HCT116 (cell line): ENCODE measurements around the gene DCDC2. TPM values are rescaled to one million over a fixed set of nuclear protein-coding genes. Genes with fewer than 3 reads are reported as not detected.

Experiments used
- ATAC-seq: fragments of 200-7000 bp; cut with Tn5 transposase; 2 replicates; pipeline ENCODE4 v1.9.1; 2020; ENCODE audit warnings: mild to moderate bottlenecking, moderate library complexity
- BruUV-seq: library from RNA; stranded (reverse); fragments of 400-500 nt; replicated peaks from 2 replicates; lab custom pipeline; 2021; lab: Mats Ljungman, UMichigan
- CTCF ChIA-PET: fragments of 300-600 bp; sonication (Branson Sonifier 250); formaldehyde crosslinking; loops from one replicate; lab custom pipeline; 2021; ENCODE audit warnings: antibody characterized with exemption; lab: Charles Lee
- POLR2A ChIA-PET: fragments of 300-600, 350-600 bp; sonication (Branson Sonifier 250); formaldehyde crosslinking; loops from one replicate; lab custom pipeline; 2021; ENCODE audit warnings: antibody characterized with exemption; lab: Charles Lee
- RAD21 ChIA-PET, 2 experiments: fragments of 300-600 bp; sonication (Branson Sonifier 250); formaldehyde crosslinking; loops; one replicate each; lab custom pipeline; 2023; ENCODE audit warnings: low total read pairs in 2 of 2; ENCODE audit not compliant: uncharacterized antibody in 2 of 2, unreplicated experiment in 2 of 2, low non-redundant PET in 1 of 2; lab: Charles Lee
- DNase-seq: peaks from one replicate; pipeline ENCODE4 v3.0.0-alpha.2; 2010; ENCODE audit warnings: low read depth, low spot score
- H2AFZ ChIP-seq: fragments of 200-600 bp; shearing (Covaris generic), sonication (generic); 2 replicates; pipeline ENCODE4 v1.6.1; 2017; ENCODE audit warnings: low read depth, mixed run types, mixed read lengths, antibody characterized with exemption, low read length; ENCODE audit not compliant: poor library complexity, severe bottlenecking
- H3K27ac ChIP-seq: 2 replicates; pipeline ENCODE4 v1.5.1; 2012; ENCODE audit warnings: low read depth, low read length
- H3K27me3 ChIP-seq: fragments of 200-600 bp; sonication (generic); 2 replicates; pipeline ENCODE4 v1.6.1; 2016; ENCODE audit warnings: mixed run types, low read length, mixed read lengths; ENCODE audit not compliant: insufficient read depth
- H3K36me3 ChIP-seq, 2 experiments: fragments of 200-500 bp in 1 of 2; fragments of 200-600 bp in 1 of 2; sonication (Bioruptor generic) in 1 of 2; sonication (generic) in 1 of 2; 2 replicates each; pipeline versions ENCODE4 v1.5.1 to v1.6.1; 2014 to 2016; ENCODE audit warnings: low read length in 2 of 2, inconsistent platforms in 1 of 2, mixed read lengths in 1 of 2, mixed run types in 1 of 2; ENCODE audit not compliant: insufficient read depth in 2 of 2, control insufficient read depth in 1 of 2
- H3K4me1 ChIP-seq, 2 experiments: fragments of 200-600 bp in 1 of 2; sonication (generic) in 1 of 2; 2 replicates each; pipeline versions ENCODE4 v1.5.1 to v1.6.1; 2012 to 2017; ENCODE audit warnings: low read length in 2 of 2, inconsistent platforms in 1 of 2, mild to moderate bottlenecking in 1 of 2, mixed read lengths in 1 of 2, mixed run types in 1 of 2, moderate library complexity in 1 of 2; ENCODE audit not compliant: insufficient read depth in 2 of 2, control insufficient read depth in 1 of 2
- H3K4me2 ChIP-seq: fragments of 200-600 bp; sonication (generic); 2 replicates; pipeline ENCODE4 v1.6.1; 2017; ENCODE audit warnings: mixed run types, low read length, mixed read lengths
- H3K4me3 ChIP-seq, 2 experiments: fragments of 200-600 bp in 1 of 2; sonication (generic) in 1 of 2; replicated peaks in 1 of 2; 2 replicates each; pipeline ENCODE4 v1.5.1; 2011 to 2016; ENCODE audit warnings: low read length in 2 of 2, control low read depth in 1 of 2, low read depth in 1 of 2, mild to moderate bottlenecking in 1 of 2, mixed read lengths in 1 of 2, mixed run types in 1 of 2
- H3K79me2 ChIP-seq: fragments of 200-600 bp; sonication (generic); 2 replicates; pipeline ENCODE4 v1.6.1; 2017; ENCODE audit warnings: mild to moderate bottlenecking, mixed run types, low read length, moderate library complexity, mixed read lengths; ENCODE audit not compliant: insufficient read depth
- H3K9ac ChIP-seq: fragments of 200-600 bp; sonication (generic); 2 replicates; pipeline ENCODE4 v1.6.1; 2016; ENCODE audit warnings: low read length, mixed read lengths
- H3K9me2 ChIP-seq: fragments of 200-600 bp; sonication (generic), shearing (Covaris generic); 2 replicates; pipeline ENCODE4 v1.6.1; 2017; ENCODE audit warnings: mixed run types, mild to moderate bottlenecking, moderate library complexity; ENCODE audit not compliant: insufficient read depth
- H3K9me3 ChIP-seq, 2 experiments: fragments of 200-500 bp in 1 of 2; fragments of 200-600 bp in 1 of 2; sonication (Bioruptor generic) in 1 of 2; sonication (generic) in 1 of 2; 2 replicates each; pipeline ENCODE4 v1.6.1; 2014 to 2017; ENCODE audit warnings: low read length in 2 of 2, mixed read lengths in 2 of 2, inconsistent platforms in 1 of 2, low read depth in 1 of 2, mild to moderate bottlenecking in 1 of 2, mixed run types in 1 of 2, moderate library complexity in 1 of 2; ENCODE audit not compliant: control insufficient read depth in 1 of 2, insufficient read depth in 1 of 2
- H4K20me1 ChIP-seq: fragments of 200-600 bp; sonication (generic), shearing (Covaris generic); 2 replicates; pipeline ENCODE4 v1.6.1; 2017; ENCODE audit warnings: mixed run types, mild to moderate bottlenecking, moderate library complexity; ENCODE audit not compliant: insufficient read depth
- CEBPB ChIP-seq: IDR thresholded peaks from 2 replicates; pipeline ENCODE4 v1.6.1; 2012; ENCODE audit warnings: low read depth
- CTCF ChIP-seq, 3 experiments: fragments of 200-600 bp in 1 of 3; sonication (generic) in 1 of 3; IDR thresholded peaks in 2 of 3; conservative IDR thresholded peaks in 1 of 3; 2 replicates each; pipeline ENCODE4 v1.5.1; 2012 to 2017; ENCODE audit warnings: low read depth in 2 of 3, low read length in 2 of 3, antibody characterized with exemption in 1 of 3, borderline replicate concordance in 1 of 3, control low read depth in 1 of 3, mild to moderate bottlenecking in 1 of 3, mixed read lengths in 1 of 3, mixed run types in 1 of 3, moderate library complexity in 1 of 3; ENCODE audit not compliant: insufficient read depth in 1 of 3
- EGR1 ChIP-seq: IDR thresholded peaks from 2 replicates; pipeline ENCODE4 v1.6.1; 2012; ENCODE audit warnings: low read depth
- ELF1 ChIP-seq: IDR thresholded peaks from 2 replicates; pipeline ENCODE4 v1.6.1; 2012; ENCODE audit warnings: low read depth, borderline replicate concordance
- EZH2 ChIP-seq: fragments of 200-600 bp; sonication (generic); IDR thresholded peaks from 2 replicates; pipeline ENCODE4 v1.6.1; 2017; ENCODE audit warnings: antibody characterized with exemption, mixed run types
- FOSL1 ChIP-seq: IDR thresholded peaks from 2 replicates; pipeline ENCODE4 v1.6.1; 2012; ENCODE audit warnings: low read depth
- POLR2A ChIP-seq: IDR thresholded peaks from 2 replicates; pipeline ENCODE4 v1.7.0; 2011; ENCODE audit warnings: borderline replicate concordance; ENCODE audit not compliant: insufficient read depth, insufficient read length; ENCODE audit errors: extremely low read depth
- POLR2AphosphoS5 ChIP-seq: IDR thresholded peaks from 2 replicates; pipeline ENCODE4 v1.6.1; 2011; ENCODE audit warnings: mild to moderate bottlenecking, low read depth, low read length, moderate library complexity
- RAD21 ChIP-seq: IDR thresholded peaks from 2 replicates; pipeline ENCODE4 v1.6.1; 2012; ENCODE audit warnings: low read depth, mild to moderate bottlenecking
- SIN3A ChIP-seq: IDR thresholded peaks from 2 replicates; pipeline ENCODE4 v1.6.1; 2012; ENCODE audit warnings: low read depth
- SP1 ChIP-seq: IDR thresholded peaks from 2 replicates; pipeline ENCODE4 v1.6.1; 2012; ENCODE audit warnings: low read depth
- SRF ChIP-seq: IDR thresholded peaks from 2 replicates; pipeline ENCODE4 v1.6.1; 2012; ENCODE audit warnings: low read depth
- TCF7L2 ChIP-seq: IDR thresholded peaks from 2 replicates; pipeline ENCODE4 v1.7.0; 2011; ENCODE audit warnings: borderline replicate concordance, inconsistent platforms; ENCODE audit not compliant: insufficient read depth, insufficient read length; ENCODE audit errors: extremely low read depth
- YY1 ChIP-seq: IDR thresholded peaks from 2 replicates; pipeline ENCODE4 v1.6.1; 2011; ENCODE audit warnings: low read length, low read depth, moderate library complexity, mild to moderate bottlenecking; ENCODE audit not compliant: insufficient replicate concordance; ENCODE audit errors: extremely low read depth
- intact Hi-C: fragments of 100-400 bp; cut with micrococcal nuclease; formaldehyde crosslinking; loops from 2 replicates; pipeline ENCODE4 v1.10.0; 2022
- total RNA-seq: library from RNA; stranded (reverse); gene quantifications from one replicate; pipeline ENCODE4 v1.2.1, GENCODE V29; 2021; ENCODE audit not compliant: unreplicated experiment
- TF ChIP-seq, protein P1 (sequence below): IDR thresholded peaks from 2 replicates; pipeline ENCODE4 v1.6.1; 2011; ENCODE audit warnings: mild to moderate bottlenecking, low read length, moderate library complexity; ENCODE audit not compliant: insufficient replicate concordance; ENCODE audit errors: extremely low read depth
- TF ChIP-seq, protein P2 (sequence below): IDR thresholded peaks from 2 replicates; pipeline ENCODE4 v1.6.1; 2012
- TF ChIP-seq, protein P3 (sequence below): IDR thresholded peaks from 2 replicates; pipeline ENCODE4 v1.6.1; 2012; ENCODE audit warnings: low read depth

Gene DCDC2
- total RNA-seq, 1 experiment from 2014 or later = 0.17 TPM

GRCh38 chr6:24353861-24354260 lies 4.0 kb downstream of the DCDC2 start:
- no TSS peak for BruUV-seq
- H3K79me2 ChIP-seq = no peaks in the 10 kb centered on the region
- H3K4me1 ChIP-seq = no peaks in the 10 kb centered on the region
- ATAC-seq (no peak), DNase-seq (no peak)
- H3K4me2 ChIP-seq = no peak overlapping the region
- H4K20me1 ChIP-seq = no peaks in the 10 kb centered on the region
- no peak overlapping the region for H2AFZ ChIP-seq
- H3K4me3 ChIP-seq = no peak overlapping the region
- H3K27ac ChIP-seq = no peak overlapping the region
- H3K9ac ChIP-seq = no peak overlapping the region
- H3K27me3 ChIP-seq = peaks cover 7% of the 10 kb centered on the region; the same call in 1 of the 2 replicates
- intact Hi-C loops = no loop called here
- no peaks in the 10 kb centered on the region for H3K9me2 ChIP-seq
- H3K36me3 ChIP-seq = no peaks in the 10 kb centered on the region
- H3K9me3 ChIP-seq = no peaks in the 10 kb centered on the region
- ChIA-PET CTCF (interaction anchor here (1.7 kb wide), 1 partner anchor 71 kb away, joined by 4 read pairs; no protein-coding TSS in a partner anchor), RAD21 (no interaction called here), POLR2A (no interaction called here)
- TF ChIP-seq SP1 (no peak), EZH2 (no peak), FOSL1 (no peak), POLR2AphosphoS5 (no peak), RAD21 (no peak), TCF7L2 (no peak), CEBPB (no peak), SIN3A (no peak), ELF1 (no peak), EGR1 (no peak), POLR2A (no peak), CTCF (IDR thresholded peaks at IDR 0.05 in 2 of 3, conservative IDR thresholded peaks at IDR 0.05 in 1 of 3; ENCODE audit: borderline replicate concordance in 1 of 3, insufficient read depth in 1 of 3, low read depth in 2 of 3, low read length in 2 of 3) (no peak), YY1 (no peak), SRF (no peak)
- TF ChIP-seq, protein P1, sequence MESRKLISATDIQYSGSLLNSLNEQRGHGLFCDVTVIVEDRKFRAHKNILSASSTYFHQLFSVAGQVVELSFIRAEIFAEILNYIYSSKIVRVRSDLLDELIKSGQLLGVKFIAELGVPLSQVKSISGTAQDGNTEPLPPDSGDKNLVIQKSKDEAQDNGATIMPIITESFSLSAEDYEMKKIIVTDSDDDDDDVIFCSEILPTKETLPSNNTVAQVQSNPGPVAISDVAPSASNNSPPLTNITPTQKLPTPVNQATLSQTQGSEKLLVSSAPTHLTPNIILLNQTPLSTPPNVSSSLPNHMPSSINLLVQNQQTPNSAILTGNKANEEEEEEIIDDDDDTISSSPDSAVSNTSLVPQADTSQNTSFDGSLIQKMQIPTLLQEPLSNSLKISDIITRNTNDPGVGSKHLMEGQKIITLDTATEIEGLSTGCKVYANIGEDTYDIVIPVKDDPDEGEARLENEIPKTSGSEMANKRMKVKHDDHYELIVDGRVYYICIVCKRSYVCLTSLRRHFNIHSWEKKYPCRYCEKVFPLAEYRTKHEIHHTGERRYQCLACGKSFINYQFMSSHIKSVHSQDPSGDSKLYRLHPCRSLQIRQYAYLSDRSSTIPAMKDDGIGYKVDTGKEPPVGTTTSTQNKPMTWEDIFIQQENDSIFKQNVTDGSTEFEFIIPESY = no peak
- TF ChIP-seq, protein P2, sequence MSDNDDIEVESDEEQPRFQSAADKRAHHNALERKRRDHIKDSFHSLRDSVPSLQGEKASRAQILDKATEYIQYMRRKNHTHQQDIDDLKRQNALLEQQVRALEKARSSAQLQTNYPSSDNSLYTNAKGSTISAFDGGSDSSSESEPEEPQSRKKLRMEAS = no peak
- TF ChIP-seq, protein P3, sequence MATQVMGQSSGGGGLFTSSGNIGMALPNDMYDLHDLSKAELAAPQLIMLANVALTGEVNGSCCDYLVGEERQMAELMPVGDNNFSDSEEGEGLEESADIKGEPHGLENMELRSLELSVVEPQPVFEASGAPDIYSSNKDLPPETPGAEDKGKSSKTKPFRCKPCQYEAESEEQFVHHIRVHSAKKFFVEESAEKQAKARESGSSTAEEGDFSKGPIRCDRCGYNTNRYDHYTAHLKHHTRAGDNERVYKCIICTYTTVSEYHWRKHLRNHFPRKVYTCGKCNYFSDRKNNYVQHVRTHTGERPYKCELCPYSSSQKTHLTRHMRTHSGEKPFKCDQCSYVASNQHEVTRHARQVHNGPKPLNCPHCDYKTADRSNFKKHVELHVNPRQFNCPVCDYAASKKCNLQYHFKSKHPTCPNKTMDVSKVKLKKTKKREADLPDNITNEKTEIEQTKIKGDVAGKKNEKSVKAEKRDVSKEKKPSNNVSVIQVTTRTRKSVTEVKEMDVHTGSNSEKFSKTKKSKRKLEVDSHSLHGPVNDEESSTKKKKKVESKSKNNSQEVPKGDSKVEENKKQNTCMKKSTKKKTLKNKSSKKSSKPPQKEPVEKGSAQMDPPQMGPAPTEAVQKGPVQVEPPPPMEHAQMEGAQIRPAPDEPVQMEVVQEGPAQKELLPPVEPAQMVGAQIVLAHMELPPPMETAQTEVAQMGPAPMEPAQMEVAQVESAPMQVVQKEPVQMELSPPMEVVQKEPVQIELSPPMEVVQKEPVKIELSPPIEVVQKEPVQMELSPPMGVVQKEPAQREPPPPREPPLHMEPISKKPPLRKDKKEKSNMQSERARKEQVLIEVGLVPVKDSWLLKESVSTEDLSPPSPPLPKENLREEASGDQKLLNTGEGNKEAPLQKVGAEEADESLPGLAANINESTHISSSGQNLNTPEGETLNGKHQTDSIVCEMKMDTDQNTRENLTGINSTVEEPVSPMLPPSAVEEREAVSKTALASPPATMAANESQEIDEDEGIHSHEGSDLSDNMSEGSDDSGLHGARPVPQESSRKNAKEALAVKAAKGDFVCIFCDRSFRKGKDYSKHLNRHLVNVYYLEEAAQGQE = no peak
